ENCODE results near the gene TADA2B.

The TADA2B gene

DNA sequence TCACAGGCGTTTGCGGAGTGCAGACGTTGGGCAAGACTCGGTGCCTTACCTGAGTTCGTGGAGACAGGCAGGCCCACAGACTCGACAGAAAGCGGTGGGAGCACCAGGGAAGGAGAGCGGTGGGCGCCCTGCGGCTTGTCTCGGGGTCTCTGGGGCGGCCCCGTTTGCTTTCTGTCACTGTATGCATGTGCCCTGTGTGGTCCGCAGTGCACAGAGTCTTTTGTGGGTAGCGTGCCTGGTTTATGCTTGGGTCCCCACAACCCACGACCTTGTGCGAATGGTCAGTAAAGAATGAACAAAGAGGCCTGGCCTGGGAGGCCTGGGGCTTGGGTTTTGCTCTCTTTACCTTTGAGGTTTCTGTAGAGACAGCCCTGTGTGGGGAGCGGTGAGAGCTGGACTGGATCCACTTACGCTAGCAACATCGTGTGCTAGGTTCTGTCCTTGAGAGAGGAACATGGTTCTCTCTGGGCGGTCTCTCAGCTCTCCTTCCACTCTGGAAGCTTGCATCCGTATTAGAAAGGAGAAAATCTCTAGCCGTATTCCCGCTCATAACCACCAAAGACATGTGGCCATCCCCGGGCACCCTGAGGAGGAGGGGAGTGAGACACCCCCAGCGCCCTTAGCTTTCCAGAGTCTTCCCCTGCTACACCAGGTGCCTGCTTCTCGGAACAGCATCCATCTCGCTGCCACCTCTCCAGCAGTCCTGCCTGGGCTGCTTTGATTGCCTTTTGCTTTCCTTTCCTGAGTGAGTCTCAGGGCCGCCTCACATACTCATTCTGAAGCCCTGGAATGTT lies 1.2 kb downstream of the TADA2B start:
- Histone ChIP-seq H3K4me1 (ENCODE audit: low read depth, poor library complexity, severe bottlenecking) (peaks cover 34% of the 10 kb centered on the region), H4K20me1 (ENCODE audit: insufficient read depth) (no peaks in the 10 kb centered on the region), H3K4me2 (peak overlapping the region; percentile 54), H3K27me3 (ENCODE audit: insufficient read depth, low read depth) (no peaks in the 10 kb centered on the region), H3K27ac (no peak overlapping the region; the same call in 1 of the 2 replicates), H3K36me3 (ENCODE audit: insufficient read depth) (no peaks in the 10 kb centered on the region), H3K4me3 (IDR thresholded peaks at IDR 0.05; ENCODE audit: insufficient read depth, low read depth, low read length) (no peak overlapping the region), H3K9ac (peak overlapping the region; percentile 57; the same call in 1 of the 2 replicates), H3K79me2 (ENCODE audit: insufficient read depth, low read depth) (peaks cover 31% of the 10 kb centered on the region; the same call in 1 of the 2 replicates), H2AFZ (ENCODE audit: low read depth) (no peak overlapping the region)
- TF ChIP-seq, protein P1, sequence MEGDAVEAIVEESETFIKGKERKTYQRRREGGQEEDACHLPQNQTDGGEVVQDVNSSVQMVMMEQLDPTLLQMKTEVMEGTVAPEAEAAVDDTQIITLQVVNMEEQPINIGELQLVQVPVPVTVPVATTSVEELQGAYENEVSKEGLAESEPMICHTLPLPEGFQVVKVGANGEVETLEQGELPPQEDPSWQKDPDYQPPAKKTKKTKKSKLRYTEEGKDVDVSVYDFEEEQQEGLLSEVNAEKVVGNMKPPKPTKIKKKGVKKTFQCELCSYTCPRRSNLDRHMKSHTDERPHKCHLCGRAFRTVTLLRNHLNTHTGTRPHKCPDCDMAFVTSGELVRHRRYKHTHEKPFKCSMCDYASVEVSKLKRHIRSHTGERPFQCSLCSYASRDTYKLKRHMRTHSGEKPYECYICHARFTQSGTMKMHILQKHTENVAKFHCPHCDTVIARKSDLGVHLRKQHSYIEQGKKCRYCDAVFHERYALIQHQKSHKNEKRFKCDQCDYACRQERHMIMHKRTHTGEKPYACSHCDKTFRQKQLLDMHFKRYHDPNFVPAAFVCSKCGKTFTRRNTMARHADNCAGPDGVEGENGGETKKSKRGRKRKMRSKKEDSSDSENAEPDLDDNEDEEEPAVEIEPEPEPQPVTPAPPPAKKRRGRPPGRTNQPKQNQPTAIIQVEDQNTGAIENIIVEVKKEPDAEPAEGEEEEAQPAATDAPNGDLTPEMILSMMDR (conservative IDR thresholded peaks at IDR 0.05; ENCODE audit: low read depth, low read length), result no peak

DNA sequence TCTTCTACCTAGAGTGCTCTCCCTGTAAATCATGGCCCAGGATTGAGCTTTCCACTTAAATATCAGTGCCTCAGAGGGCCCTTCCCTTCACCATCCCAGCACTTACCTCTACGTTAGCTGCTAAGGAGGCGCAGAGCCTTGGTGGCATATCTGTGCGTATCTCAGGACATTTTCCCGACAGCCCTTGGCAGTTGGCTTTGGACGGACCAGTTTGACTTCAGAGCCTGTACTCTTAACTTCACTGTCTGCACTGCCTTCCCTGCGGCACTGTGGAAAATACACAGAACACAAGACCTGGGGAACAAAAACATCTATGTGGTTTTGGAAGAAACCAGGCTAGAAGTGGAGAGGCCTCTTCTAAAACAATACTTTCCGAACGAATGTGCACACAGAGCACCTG lies 2.4 kb downstream of the TADA2B start:
- Histone ChIP-seq H3K4me1 (ENCODE audit: low read depth, poor library complexity, severe bottlenecking) (peaks cover 34% of the 10 kb centered on the region), H4K20me1 (ENCODE audit: insufficient read depth) (no peaks in the 10 kb centered on the region), H3K36me3 (ENCODE audit: insufficient read depth) (no peaks in the 10 kb centered on the region), H2AFZ (ENCODE audit: low read depth) (no peak overlapping the region), H3K9ac (no peak overlapping the region), H3K27me3 (ENCODE audit: insufficient read depth, low read depth) (no peaks in the 10 kb centered on the region), H3K4me3 (IDR thresholded peaks at IDR 0.05; ENCODE audit: insufficient read depth, low read depth, low read length) (no peak overlapping the region), H3K27ac (no peak overlapping the region), H3K79me2 (ENCODE audit: insufficient read depth, low read depth) (peaks cover 31% of the 10 kb centered on the region; the same call in 1 of the 2 replicates), H3K4me2 (peak overlapping the region; percentile 54; the same call in 1 of the 2 replicates)
- TF ChIP-seq, protein P1 (conservative IDR thresholded peaks at IDR 0.05; ENCODE audit: low read depth, low read length), result no peak

DNA sequence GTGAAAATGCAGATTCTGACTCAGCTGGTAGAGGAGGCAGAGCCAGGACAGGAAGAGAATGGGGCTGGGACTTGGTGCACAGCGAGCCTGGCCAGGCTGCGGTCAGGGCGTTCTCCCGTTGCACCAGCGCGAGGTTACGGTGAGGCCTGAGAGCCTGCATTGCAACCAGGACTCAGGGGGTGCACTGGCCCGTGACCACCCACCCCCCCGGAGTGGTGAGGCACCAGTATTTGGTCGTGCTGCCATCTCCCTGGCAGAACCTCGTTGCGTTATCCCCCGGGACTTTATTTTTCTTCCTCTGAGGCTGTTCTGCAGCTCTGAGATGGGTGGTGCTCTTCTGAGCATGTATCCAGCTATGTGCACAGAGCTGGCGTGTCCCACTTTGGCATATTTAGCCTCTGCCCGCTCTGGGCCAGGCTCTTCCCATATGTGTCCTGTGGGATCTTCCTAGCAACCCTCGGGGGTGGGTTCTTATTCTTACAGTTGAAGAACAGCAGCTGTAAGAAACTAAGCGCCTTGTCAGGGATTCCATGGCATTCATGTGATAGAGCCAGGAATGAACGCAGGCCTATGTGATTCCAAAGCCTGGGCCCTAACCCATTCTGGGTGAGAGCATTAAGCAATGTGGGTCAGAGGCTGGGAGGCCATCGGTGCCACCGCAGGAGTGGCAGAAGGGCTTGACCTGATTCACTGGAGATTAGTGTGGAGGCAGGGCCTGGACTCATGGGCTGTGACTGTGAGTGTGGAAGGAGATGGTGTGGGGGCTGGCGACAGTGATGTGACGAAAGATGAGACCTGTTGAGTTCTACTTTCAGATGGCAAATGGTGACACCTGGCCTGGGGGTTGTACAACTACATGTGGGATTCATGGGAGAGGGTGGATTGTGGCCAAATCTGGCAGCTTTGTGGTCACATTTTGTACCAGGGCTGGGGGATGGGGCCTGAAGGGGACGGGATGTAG lies 3.1 kb downstream of the TADA2B start:
- peak overlapping the region; percentile 39; the same call in 1 of the 2 replicates for H3K4me2 ChIP-seq

GRCh38 chr4:7046971-7047370 lies 3.8 kb downstream of the TADA2B start:
- TF ChIP-seq, protein P1 (conservative IDR thresholded peaks at IDR 0.05; ENCODE audit: low read depth, low read length), result no peak
- Histone ChIP-seq H3K79me2 (ENCODE audit: insufficient read depth, low read depth) (peaks cover 31% of the 10 kb centered on the region; the same call in 1 of the 2 replicates), H3K4me3 (IDR thresholded peaks at IDR 0.05; ENCODE audit: insufficient read depth, low read depth, low read length) (no peak overlapping the region), H3K9ac (no peak overlapping the region), H3K27ac (no peak overlapping the region), H4K20me1 (ENCODE audit: insufficient read depth) (no peaks in the 10 kb centered on the region), H3K36me3 (ENCODE audit: insufficient read depth) (no peaks in the 10 kb centered on the region), H3K27me3 (ENCODE audit: insufficient read depth, low read depth) (no peaks in the 10 kb centered on the region), H3K4me1 (ENCODE audit: low read depth, poor library complexity, severe bottlenecking) (peaks cover 34% of the 10 kb centered on the region), H3K4me2 (peak overlapping the region; percentile 39; the same call in 1 of the 2 replicates), H2AFZ (ENCODE audit: low read depth) (no peak overlapping the region)

More for the DNA sequence above, 3.1 kb downstream of the TADA2B start:
- Histone ChIP-seq H2AFZ (ENCODE audit: low read depth) (no peak overlapping the region), H4K20me1 (ENCODE audit: insufficient read depth) (no peaks in the 10 kb centered on the region), H3K27ac (no peak overlapping the region), H3K36me3 (ENCODE audit: insufficient read depth) (no peaks in the 10 kb centered on the region), H3K27me3 (ENCODE audit: insufficient read depth, low read depth) (no peaks in the 10 kb centered on the region), H3K79me2 (ENCODE audit: insufficient read depth, low read depth) (peaks cover 31% of the 10 kb centered on the region; the same call in 1 of the 2 replicates), H3K4me1 (ENCODE audit: low read depth, poor library complexity, severe bottlenecking) (peaks cover 34% of the 10 kb centered on the region), H3K4me3 (IDR thresholded peaks at IDR 0.05; ENCODE audit: insufficient read depth, low read depth, low read length) (no peak overlapping the region), H3K9ac (no peak overlapping the region)
- TF ChIP-seq, protein P1 (conservative IDR thresholded peaks at IDR 0.05; ENCODE audit: low read depth, low read length), result no peak
